K562 (cell line): ENCODE measurements around the gene SLC35E3. TPM values are rescaled to one million over a fixed set of nuclear protein-coding genes. Genes with fewer than 3 reads are reported as not detected.

Source experiments
- FOXJ3 ChIP-seq: sonication (generic); formaldehyde crosslinking; IDR thresholded peaks from 2 replicates; pipeline ENCODE4 v1.4.0; 2020; ENCODE audit warnings: mild to moderate bottlenecking, missing genetic modification reagents
- IRF2 ChIP-seq: sonication (generic); formaldehyde crosslinking; IDR thresholded peaks from 2 replicates; pipeline ENCODE4 v1.8.1; 2022; ENCODE audit warnings: mild to moderate bottlenecking, missing genetic modification reagents
- RBM39 ChIP-seq: fragments of 200-400 bp; formaldehyde crosslinking; optimal IDR thresholded peaks from 2 replicates; pipeline ENCODE3; 2018; ENCODE audit warnings: low read depth, low read length
- SAFB2 ChIP-seq: fragments of 200-400 bp; formaldehyde crosslinking; IDR thresholded peaks from 2 replicates; pipeline ENCODE4 v1.6.1; 2018; ENCODE audit warnings: borderline replicate concordance, low read length, low read depth, moderate library complexity; ENCODE audit not compliant: severe bottlenecking
- SMARCA4 ChIP-seq: fragments of 450-650 bp; IDR thresholded peaks from 2 replicates; pipeline ENCODE4 v1.6.1; 2016
- SPI1 ChIP-seq: IDR thresholded peaks from 2 replicates; pipeline ENCODE4 v1.6.1; 2011; ENCODE audit warnings: low read depth, low read length, control low read depth, borderline replicate concordance
- TBP ChIP-seq: optimal IDR thresholded peaks from 2 replicates; pipeline ENCODE3; 2011; ENCODE audit warnings: low read depth, low read length, improper control_type of control experiment
- ZNF175 ChIP-seq: fragments of 200-800 bp; sonication (Bioruptor generic); IDR thresholded peaks from 2 replicates; pipeline ENCODE4 v1.6.1; 2016; ENCODE audit warnings: low read depth, mild to moderate bottlenecking, missing genetic modification characterization, missing compliant biosample characterization
- ZNF324 ChIP-seq: fragments of 250-450 bp; sonication (Bioruptor Pico); IDR thresholded peaks from 2 replicates; pipeline ENCODE4 v1.4.0; 2020; ENCODE audit warnings: mild to moderate bottlenecking
- polyA plus RNA-seq, 8 experiments: library from polyadenylated mRNA; depleted of rRNA in 4 of 8; stranded (reverse) in 5 of 8; unstranded in 3 of 8; fragments of >200 nt; fragmentation: Nextera tagmentation in 2 of 8; fragmentation: Illumina TruSeq in 1 of 8; extraction: Ambion mirVana in 2 of 8; extraction: Trizol in 1 of 8; gene quantifications; 2 replicates each; pipeline versions ENCODE4 v1.2.1 to v1.2.3, GENCODE V29; 2011 to 2014; ENCODE audit warnings: inconsistent platforms in 1 of 8, missing spikeins in 1 of 8
- total RNA-seq, 7 experiments: library from RNA; depleted of rRNA in 6 of 7; stranded (reverse); fragments of >200 nt in 6 of 7; fragmentation: Illumina TruSeq in 2 of 7; extraction: Trizol in 2 of 7; gene quantifications; 2 replicates each; pipeline versions ENCODE4 v1.2.1 to v1.2.3, GENCODE V29; 2011 to 2021; ENCODE audit warnings: low replicate concordance in 1 of 7
- TF ChIP-seq, protein P1 (sequence below): IDR thresholded peaks from 2 replicates; pipeline ENCODE4 v1.6.1; 2011; ENCODE audit warnings: borderline replicate concordance, low read depth, mild to moderate bottlenecking, moderate library complexity, low read length; ENCODE audit not compliant: insufficient read depth, poor library complexity, severe bottlenecking
- TF ChIP-seq, protein P2 (sequence below): fragments of 150-350 bp; conservative IDR thresholded peaks from 2 replicates; pipeline ENCODE4 v1.6.1; 2014; ENCODE audit warnings: low read length
- TF ChIP-seq, protein P3 (sequence below): IDR thresholded peaks from 2 replicates; pipeline ENCODE4 v1.6.1; 2016; ENCODE audit warnings: missing genetic modification characterization, missing compliant biosample characterization
- TF ChIP-seq, protein P4 (sequence below), 2 experiments: fragments of 150-350 bp in 1 of 2; IDR thresholded peaks; 2 replicates each; pipeline ENCODE4 v1.6.1; 2012 to 2016; ENCODE audit warnings: low read depth in 2 of 2, low read length in 2 of 2, mild to moderate bottlenecking in 1 of 2, moderate library complexity in 1 of 2
- TF ChIP-seq, protein P5 (sequence below): fragments of 450-650 bp; IDR thresholded peaks from 2 replicates; pipeline ENCODE4 v1.6.1; 2018; ENCODE audit warnings: mild to moderate bottlenecking, low read depth; ENCODE audit not compliant: partially characterized antibody

Gene SLC35E3
- total and polyA plus RNA-seq, 9 of the 15 experiments (the other 6 are each of a cell fraction or from before 2014, with no cell fraction given): 1.2 to 5.9 (median 3.8) TPM

DNA sequence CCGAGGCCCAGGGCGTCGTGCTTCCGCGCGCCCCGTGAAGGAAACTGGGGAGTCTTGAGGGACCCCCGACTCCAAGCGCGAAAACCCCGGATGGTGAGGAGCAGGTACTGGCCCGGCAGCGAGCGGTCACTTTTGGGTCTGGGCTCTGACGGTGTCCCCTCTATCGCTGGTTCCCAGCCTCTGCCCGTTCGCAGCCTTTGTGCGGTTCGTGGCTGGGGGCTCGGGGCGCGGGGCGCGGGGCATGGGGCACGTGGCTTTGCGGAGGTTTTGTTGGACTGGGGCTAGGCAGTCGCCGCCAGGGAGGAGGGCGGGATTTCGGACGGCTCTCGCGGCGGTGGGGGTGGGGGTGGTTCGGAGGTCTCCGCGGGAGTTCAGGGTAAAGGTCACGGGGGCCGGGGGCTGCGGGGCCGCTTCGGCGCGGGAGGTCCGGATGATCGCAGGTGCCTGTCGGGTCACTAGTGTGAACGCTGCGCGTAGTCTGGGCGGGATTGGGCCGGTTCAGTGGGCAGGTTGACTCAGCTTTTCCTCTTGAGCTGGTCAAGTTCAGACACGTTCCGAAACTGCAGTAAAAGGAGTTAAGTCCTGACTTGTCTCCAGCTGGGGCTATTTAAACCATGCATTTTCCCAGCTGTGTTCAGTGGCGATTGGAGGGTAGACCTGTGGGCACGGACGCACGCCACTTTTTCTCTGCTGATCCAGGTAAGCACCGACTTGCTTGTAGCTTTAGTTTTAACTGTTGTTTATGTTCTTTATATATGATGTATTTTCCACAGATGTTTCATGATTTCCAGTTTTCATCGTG, 62.6 kb downstream of the SLC35E3 start (continued):
- TF ChIP-seq, protein P1, sequence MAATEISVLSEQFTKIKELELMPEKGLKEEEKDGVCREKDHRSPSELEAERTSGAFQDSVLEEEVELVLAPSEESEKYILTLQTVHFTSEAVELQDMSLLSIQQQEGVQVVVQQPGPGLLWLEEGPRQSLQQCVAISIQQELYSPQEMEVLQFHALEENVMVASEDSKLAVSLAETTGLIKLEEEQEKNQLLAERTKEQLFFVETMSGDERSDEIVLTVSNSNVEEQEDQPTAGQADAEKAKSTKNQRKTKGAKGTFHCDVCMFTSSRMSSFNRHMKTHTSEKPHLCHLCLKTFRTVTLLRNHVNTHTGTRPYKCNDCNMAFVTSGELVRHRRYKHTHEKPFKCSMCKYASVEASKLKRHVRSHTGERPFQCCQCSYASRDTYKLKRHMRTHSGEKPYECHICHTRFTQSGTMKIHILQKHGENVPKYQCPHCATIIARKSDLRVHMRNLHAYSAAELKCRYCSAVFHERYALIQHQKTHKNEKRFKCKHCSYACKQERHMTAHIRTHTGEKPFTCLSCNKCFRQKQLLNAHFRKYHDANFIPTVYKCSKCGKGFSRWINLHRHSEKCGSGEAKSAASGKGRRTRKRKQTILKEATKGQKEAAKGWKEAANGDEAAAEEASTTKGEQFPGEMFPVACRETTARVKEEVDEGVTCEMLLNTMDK: no peak
- TF ChIP-seq, protein P2, sequence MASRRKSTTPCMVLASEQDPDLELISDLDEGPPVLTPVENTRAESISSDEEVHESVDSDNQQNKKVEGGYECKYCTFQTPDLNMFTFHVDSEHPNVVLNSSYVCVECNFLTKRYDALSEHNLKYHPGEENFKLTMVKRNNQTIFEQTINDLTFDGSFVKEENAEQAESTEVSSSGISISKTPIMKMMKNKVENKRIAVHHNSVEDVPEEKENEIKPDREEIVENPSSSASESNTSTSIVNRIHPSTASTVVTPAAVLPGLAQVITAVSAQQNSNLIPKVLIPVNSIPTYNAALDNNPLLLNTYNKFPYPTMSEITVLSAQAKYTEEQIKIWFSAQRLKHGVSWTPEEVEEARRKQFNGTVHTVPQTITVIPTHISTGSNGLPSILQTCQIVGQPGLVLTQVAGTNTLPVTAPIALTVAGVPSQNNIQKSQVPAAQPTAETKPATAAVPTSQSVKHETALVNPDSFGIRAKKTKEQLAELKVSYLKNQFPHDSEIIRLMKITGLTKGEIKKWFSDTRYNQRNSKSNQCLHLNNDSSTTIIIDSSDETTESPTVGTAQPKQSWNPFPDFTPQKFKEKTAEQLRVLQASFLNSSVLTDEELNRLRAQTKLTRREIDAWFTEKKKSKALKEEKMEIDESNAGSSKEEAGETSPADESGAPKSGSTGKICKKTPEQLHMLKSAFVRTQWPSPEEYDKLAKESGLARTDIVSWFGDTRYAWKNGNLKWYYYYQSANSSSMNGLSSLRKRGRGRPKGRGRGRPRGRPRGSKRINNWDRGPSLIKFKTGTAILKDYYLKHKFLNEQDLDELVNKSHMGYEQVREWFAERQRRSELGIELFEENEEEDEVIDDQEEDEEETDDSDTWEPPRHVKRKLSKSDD: no peak
- TF ChIP-seq TBP (peak; percentile 60), SMARCA4 (peak; percentile 62), IRF2 (no peak), SPI1 (no peak), FOXJ3 (no peak), ZNF324 (CRISPR knock-in tag) (no peak), RBM39 (no peak), ZNF175 (CRISPR knock-in tag) (no peak), SAFB2 (no peak)
- TF ChIP-seq, protein P3, sequence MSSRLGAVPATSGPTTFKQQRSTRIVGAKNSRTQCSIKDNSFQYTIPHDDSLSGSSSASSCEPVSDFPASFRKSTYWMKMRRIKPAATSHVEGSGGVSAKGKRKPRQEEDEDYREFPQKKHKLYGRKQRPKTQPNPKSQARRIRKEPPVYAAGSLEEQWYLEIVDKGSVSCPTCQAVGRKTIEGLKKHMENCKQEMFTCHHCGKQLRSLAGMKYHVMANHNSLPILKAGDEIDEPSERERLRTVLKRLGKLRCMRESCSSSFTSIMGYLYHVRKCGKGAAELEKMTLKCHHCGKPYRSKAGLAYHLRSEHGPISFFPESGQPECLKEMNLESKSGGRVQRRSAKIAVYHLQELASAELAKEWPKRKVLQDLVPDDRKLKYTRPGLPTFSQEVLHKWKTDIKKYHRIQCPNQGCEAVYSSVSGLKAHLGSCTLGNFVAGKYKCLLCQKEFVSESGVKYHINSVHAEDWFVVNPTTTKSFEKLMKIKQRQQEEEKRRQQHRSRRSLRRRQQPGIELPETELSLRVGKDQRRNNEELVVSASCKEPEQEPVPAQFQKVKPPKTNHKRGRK (tag): no peak
- TF ChIP-seq, protein P4, sequence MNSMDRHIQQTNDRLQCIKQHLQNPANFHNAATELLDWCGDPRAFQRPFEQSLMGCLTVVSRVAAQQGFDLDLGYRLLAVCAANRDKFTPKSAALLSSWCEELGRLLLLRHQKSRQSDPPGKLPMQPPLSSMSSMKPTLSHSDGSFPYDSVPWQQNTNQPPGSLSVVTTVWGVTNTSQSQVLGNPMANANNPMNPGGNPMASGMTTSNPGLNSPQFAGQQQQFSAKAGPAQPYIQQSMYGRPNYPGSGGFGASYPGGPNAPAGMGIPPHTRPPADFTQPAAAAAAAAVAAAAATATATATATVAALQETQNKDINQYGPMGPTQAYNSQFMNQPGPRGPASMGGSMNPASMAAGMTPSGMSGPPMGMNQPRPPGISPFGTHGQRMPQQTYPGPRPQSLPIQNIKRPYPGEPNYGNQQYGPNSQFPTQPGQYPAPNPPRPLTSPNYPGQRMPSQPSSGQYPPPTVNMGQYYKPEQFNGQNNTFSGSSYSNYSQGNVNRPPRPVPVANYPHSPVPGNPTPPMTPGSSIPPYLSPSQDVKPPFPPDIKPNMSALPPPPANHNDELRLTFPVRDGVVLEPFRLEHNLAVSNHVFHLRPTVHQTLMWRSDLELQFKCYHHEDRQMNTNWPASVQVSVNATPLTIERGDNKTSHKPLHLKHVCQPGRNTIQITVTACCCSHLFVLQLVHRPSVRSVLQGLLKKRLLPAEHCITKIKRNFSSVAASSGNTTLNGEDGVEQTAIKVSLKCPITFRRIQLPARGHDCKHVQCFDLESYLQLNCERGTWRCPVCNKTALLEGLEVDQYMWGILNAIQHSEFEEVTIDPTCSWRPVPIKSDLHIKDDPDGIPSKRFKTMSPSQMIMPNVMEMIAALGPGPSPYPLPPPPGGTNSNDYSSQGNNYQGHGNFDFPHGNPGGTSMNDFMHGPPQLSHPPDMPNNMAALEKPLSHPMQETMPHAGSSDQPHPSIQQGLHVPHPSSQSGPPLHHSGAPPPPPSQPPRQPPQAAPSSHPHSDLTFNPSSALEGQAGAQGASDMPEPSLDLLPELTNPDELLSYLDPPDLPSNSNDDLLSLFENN (IDR thresholded peaks at IDR 0.05; ENCODE audit: low read depth in 2 of 2, low read length in 2 of 2): no peak
- TF ChIP-seq, protein P5, sequence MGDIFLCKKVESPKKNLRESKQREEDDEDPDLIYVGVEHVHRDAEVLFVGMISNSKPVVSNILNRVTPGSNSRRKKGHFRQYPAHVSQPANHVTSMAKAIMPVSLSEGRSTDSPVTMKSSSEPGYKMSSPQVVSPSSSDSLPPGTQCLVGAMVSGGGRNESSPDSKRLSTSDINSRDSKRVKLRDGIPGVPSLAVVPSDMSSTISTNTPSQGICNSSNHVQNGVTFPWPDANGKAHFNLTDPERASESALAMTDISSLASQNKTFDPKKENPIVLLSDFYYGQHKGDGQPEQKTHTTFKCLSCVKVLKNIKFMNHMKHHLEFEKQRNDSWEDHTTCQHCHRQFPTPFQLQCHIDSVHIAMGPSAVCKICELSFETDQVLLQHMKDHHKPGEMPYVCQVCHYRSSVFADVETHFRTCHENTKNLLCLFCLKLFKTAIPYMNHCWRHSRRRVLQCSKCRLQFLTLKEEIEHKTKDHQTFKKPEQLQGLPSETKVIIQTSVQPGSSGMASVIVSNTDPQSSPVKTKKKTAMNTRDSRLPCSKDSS: no peak
